Right lobe of liver (tissue), 4 donors: ENCODE results near the gene GABPB2.

Source experiments
- POLR2A ChIP-seq: fragments of 450-650 bp; IDR thresholded peaks from one replicate; pipeline ENCODE4 v1.6.1; 2017; ENCODE audit warnings: antibody characterized with exemption, mild to moderate bottlenecking
- TF ChIP-seq, protein P1 (sequence below), 4 donors: fragments of 200-600 bp in 3 of 4; fragments of 450-650 bp in 1 of 4; IDR thresholded peaks; one replicate each; pipeline versions ENCODE4 v1.5.1 to v1.8.0; 2016 to 2022; ENCODE audit warnings: antibody characterized with exemption in 4 of 4, mild to moderate bottlenecking in 2 of 4
- donor health status: DM: no; HTN: no; CAD: no.
- donor health status: DM: no; HTN: no; CAD: no.
- donor health status: DM: no; HTN: yes; CAD: no.

DNA sequence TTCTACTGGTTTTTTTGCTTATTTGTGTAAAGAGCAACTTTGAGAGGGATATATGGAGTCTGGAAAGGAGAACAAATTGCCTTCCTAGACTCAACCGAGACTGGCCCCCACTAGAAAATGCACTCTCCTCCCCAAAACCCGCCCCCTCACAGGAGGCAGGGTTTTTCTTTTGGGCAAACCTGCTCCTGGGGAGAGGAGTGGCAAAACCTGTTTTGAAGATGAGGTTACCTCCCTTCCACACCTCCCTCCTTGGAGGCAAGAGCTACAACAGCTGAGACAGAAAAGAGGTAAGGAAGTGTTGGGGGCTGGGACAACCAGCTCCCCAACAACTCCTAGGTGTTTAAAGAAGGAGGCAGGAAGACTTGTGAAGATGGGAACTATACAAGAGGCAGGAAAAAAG lies 34.2 kb upstream of the GABPB2 start, which contains the start of gene BNIPL:
- TF ChIP-seq, protein P1, sequence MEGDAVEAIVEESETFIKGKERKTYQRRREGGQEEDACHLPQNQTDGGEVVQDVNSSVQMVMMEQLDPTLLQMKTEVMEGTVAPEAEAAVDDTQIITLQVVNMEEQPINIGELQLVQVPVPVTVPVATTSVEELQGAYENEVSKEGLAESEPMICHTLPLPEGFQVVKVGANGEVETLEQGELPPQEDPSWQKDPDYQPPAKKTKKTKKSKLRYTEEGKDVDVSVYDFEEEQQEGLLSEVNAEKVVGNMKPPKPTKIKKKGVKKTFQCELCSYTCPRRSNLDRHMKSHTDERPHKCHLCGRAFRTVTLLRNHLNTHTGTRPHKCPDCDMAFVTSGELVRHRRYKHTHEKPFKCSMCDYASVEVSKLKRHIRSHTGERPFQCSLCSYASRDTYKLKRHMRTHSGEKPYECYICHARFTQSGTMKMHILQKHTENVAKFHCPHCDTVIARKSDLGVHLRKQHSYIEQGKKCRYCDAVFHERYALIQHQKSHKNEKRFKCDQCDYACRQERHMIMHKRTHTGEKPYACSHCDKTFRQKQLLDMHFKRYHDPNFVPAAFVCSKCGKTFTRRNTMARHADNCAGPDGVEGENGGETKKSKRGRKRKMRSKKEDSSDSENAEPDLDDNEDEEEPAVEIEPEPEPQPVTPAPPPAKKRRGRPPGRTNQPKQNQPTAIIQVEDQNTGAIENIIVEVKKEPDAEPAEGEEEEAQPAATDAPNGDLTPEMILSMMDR (IDR thresholded peaks at IDR 0.05): no peak
- no peak for TF ChIP-seq POLR2A
